Heart left ventricle (tissue), 16 donors: ENCODE results near the gene SLC8A3. TPM values are rescaled to one million over a fixed set of nuclear protein-coding genes. Genes with fewer than 3 reads are reported as not detected.

ENCODE experiments used
- ATAC-seq, 4 donors: fragments of 200-7000 bp; cut with Tn5 transposase; one replicate each; pipeline ENCODE4 v1.9.1; 2020 to 2022; ENCODE audit warnings: moderate library complexity in 4 of 4, mild to moderate bottlenecking in 3 of 4, moderate number of reproducible peaks in 1 of 4
- DNase-seq, 5 donors: peaks; one replicate each; pipeline ENCODE4 v3.0.0-alpha.2; 2020
- H3K27ac ChIP-seq, 12 donors: fragments of 200-600 bp; sonication (generic) in 4 of 12; one replicate each; pipeline versions ENCODE4 v1.5.0 to v1.8.0; 2016 to 2022; ENCODE audit warnings: mild to moderate bottlenecking in 2 of 12
- H3K27me3 ChIP-seq, 9 donors: fragments of 200-600 bp; sonication (generic) in 2 of 9; one replicate each; pipeline versions ENCODE4 v1.5.1 to v1.8.0; 2016 to 2022; ENCODE audit warnings: mild to moderate bottlenecking in 3 of 9
- H3K36me3 ChIP-seq, 9 donors: fragments of 200-600 bp; sonication (generic) in 2 of 9; one replicate each; pipeline versions ENCODE4 v1.5.0 to v1.8.0; 2018 to 2022; ENCODE audit warnings: mild to moderate bottlenecking in 2 of 9
- H3K4me1 ChIP-seq, 12 donors: fragments of 200-600 bp; sonication (generic) in 4 of 12; one replicate each; pipeline versions ENCODE4 v1.5.0 to v1.8.0; 2016 to 2022; ENCODE audit warnings: mild to moderate bottlenecking in 3 of 12
- H3K4me3 ChIP-seq, 12 donors: fragments of 200-600 bp; sonication (generic) in 4 of 12; one replicate each; pipeline versions ENCODE4 v1.5.0 to v1.8.0; 2017 to 2022; ENCODE audit warnings: mild to moderate bottlenecking in 9 of 12, moderate library complexity in 4 of 12
- H3K9me3 ChIP-seq, 12 donors: fragments of 200-600 bp; sonication (generic) in 4 of 12; one replicate each; pipeline versions ENCODE4 v1.5.0 to v1.8.0; 2016 to 2022; ENCODE audit warnings: mild to moderate bottlenecking in 1 of 12
- POLR2A ChIP-seq, 2 donors: fragments of 450-650 bp; IDR thresholded peaks; one replicate each; pipeline ENCODE4 v1.6.1; 2017; ENCODE audit warnings: antibody characterized with exemption in 2 of 2, mild to moderate bottlenecking in 2 of 2, moderate library complexity in 2 of 2
- WGBS, 4 donors: extraction: QIAGEN DNeasy Blood & Tissue Kit in 2 of 4; methylation state at CpG; one replicate each; pipeline versions ENCODE4 v1.1.5 to v1.1.7; 2013 to 2018; 5-methylcytosine and 5-hydroxymethylcytosine counted together
- intact Hi-C, 10 donors: fragments of 100-400 bp; cut with DNase I; formaldehyde crosslinking; loops; one replicate each; pipeline versions ENCODE4 v1.11.1 to v1.14.2; 2022
- polyA plus RNA-seq, 2 donors: library from polyadenylated mRNA; stranded (reverse); fragments of 200-250 nt; gene quantifications; one replicate each; pipeline ENCODE4 v1.2.3, GENCODE V29; 2013
- total RNA-seq, 9 donors: library from RNA; depleted of rRNA in 2 of 9; stranded (reverse); fragments of >200 nt in 2 of 9; fragmentation: NEBNext Ultra II Directional in 3 of 9; extraction: Animal tissue kit (Norgen Biotek cat#: 25700) in 3 of 9; gene quantifications; one replicate each; pipeline versions ENCODE4 v1.1.0 to v1.2.4, GENCODE V29; 2016 to 2023
- TF ChIP-seq, protein P1 (sequence below), 12 donors: fragments of 200-600 bp; sonication (generic) in 4 of 12; IDR thresholded peaks; one replicate each; pipeline versions ENCODE4 v1.5.0 to v1.8.0; 2018 to 2022; ENCODE audit warnings: antibody characterized with exemption in 12 of 12, mild to moderate bottlenecking in 5 of 12
- donor health status: ischemic (EF 13 %, LVEDD 7.1; RV severe dilation, severe dysfunction).
- donor health status: healthy with polysubstance abuse.
- donor health status: DM: no; HTN: yes; CAD: no.
- donor health status: DM: no; HTN: no; CAD: no.
- donor health status: ischemic (EF 25% LVEDD 6.9; RV normal size, moderate dysfunction).
- donor health status: ischemic (EF 25% LVEDD 5.7; RV mildly dilated, moderate dysfunction).
- donor health status: healthy.
- donor health status: DM: yes; HTN: yes; CAD: no.
- donor health status: ischemic (EF 35%, LVEDD 5.7; RV mildly dilated, moderate dysfunction).
- donor health status: nonischemic (EF 11% LVEDD 7.7; RV severe dilation, severe dysfunction).
- donor health status: DM: yes; HTN: yes; CAD: no.
- donor health status: PGD.
- donor health status: ischemic (EF 29% LVEDD 5.4; RV normal size, mild dysfunction).
- donor health status: nonischemic (EF 23%, LVEDD 6.1; RV moderate dilation, normal function).

Gene SLC8A3
- total and polyA plus RNA-seq, 11 donors: 0.03 to 0.23 (median 0.11) TPM; not detected in 6

DNA sequence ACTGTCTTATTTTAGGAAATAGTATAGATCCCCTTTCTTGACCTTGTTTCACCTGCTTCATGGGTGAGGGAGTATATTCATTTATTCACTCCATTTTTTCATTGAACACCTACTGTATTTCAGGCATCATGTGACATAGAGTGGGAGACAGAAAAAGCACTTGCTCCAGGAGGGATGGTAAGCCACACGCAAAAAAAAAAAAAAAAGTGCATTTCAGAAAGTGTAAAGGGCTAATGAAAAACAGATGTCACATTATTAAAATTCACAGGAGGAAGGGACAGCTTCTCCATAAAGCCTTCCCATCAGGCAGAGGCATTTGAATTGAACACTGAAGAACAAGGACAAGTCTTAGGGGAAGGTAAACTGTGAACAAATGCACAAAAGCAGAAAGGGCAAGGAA is 7.5 kb downstream of the SLC8A3 start:
- intact Hi-C loops: no loop called here
- DNase-seq (no peak), ATAC-seq (no peak)
- H3K9me3 ChIP-seq: no peaks in the 10 kb centered on the region
- TF ChIP-seq POLR2A (IDR thresholded peaks at IDR 0.05): no peak
- TF ChIP-seq, protein P1, sequence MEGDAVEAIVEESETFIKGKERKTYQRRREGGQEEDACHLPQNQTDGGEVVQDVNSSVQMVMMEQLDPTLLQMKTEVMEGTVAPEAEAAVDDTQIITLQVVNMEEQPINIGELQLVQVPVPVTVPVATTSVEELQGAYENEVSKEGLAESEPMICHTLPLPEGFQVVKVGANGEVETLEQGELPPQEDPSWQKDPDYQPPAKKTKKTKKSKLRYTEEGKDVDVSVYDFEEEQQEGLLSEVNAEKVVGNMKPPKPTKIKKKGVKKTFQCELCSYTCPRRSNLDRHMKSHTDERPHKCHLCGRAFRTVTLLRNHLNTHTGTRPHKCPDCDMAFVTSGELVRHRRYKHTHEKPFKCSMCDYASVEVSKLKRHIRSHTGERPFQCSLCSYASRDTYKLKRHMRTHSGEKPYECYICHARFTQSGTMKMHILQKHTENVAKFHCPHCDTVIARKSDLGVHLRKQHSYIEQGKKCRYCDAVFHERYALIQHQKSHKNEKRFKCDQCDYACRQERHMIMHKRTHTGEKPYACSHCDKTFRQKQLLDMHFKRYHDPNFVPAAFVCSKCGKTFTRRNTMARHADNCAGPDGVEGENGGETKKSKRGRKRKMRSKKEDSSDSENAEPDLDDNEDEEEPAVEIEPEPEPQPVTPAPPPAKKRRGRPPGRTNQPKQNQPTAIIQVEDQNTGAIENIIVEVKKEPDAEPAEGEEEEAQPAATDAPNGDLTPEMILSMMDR (IDR thresholded peaks at IDR 0.05): no peak
- H3K36me3 ChIP-seq: no peaks in the 10 kb centered on the region
- H3K4me1 ChIP-seq: no peaks in the 10 kb centered on the region
- peaks cover 0 to 25% (median 0%) of the 10 kb centered on the region in 9 donors for H3K27me3 ChIP-seq
- H3K27ac ChIP-seq: no peak overlapping the region
- 70 to 84% (median 71%) methylated on average over 1 of the region's 1 CpG for WGBS, 4 donors
- H3K4me3 ChIP-seq: no peak overlapping the region

DNA sequence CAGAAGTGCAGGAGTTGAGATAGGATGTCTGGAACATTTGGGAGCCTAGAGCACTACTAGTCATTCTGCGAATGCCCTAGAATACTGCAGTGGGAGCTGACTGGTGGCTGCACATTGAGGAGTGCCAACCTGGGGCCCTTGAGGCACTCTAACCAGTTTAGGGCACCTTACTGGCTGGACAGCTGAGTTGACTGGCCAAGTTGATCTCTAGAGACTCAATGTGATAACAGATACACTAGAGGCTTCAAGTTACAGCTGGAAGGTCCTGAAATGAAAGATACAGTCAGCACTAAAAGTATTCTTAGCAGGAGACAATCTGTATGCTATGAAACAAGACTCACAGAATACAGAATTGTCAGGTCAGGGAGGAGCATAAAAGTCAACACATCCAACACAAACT is 8.0 kb downstream of the SLC8A3 start:
- H3K4me3 ChIP-seq: no peak overlapping the region
- no peak overlapping the region for H3K27ac ChIP-seq
- peaks cover 0 to 21% (median 0%) of the 10 kb centered on the region in 9 donors for H3K27me3 ChIP-seq
- ATAC-seq (no peak), DNase-seq (no peak)
- intact Hi-C loops: no loop called here
- H3K4me1 ChIP-seq: no peaks in the 10 kb centered on the region
- H3K36me3 ChIP-seq: no peaks in the 10 kb centered on the region
- H3K9me3 ChIP-seq: no peaks in the 10 kb centered on the region
- WGBS, 4 donors: 50 to 93% (median 84%) methylated on average over 1 of the region's 1 CpG
- TF ChIP-seq, protein P1 (IDR thresholded peaks at IDR 0.05): no peak
- TF ChIP-seq POLR2A (IDR thresholded peaks at IDR 0.05): no peak

- intact Hi-C loops: no loop called here
- DNase-seq: no peak
- H3K36me3 ChIP-seq: no peaks in the 10 kb centered on the region
- H3K4me3 ChIP-seq: no peak overlapping the region
- no peak for ATAC-seq
- 39 to 68% (median 65%) methylated on average over 3 of the region's 3 CpGs for WGBS, 4 donors
- no peaks in the 10 kb centered on the region for H3K4me1 ChIP-seq
- peaks cover 0 to 13% (median 0%) of the 10 kb centered on the region in 9 donors for H3K27me3 ChIP-seq
- H3K27ac ChIP-seq: no peak overlapping the region
- no peaks in the 10 kb centered on the region for H3K9me3 ChIP-seq
- TF ChIP-seq POLR2A (IDR thresholded peaks at IDR 0.05): no peak
- TF ChIP-seq, protein P1 (IDR thresholded peaks at IDR 0.05): no peak
Measured at GRCh38 chr14:70177081-70177800, 11.5 kb downstream of the SLC8A3 start.

DNA sequence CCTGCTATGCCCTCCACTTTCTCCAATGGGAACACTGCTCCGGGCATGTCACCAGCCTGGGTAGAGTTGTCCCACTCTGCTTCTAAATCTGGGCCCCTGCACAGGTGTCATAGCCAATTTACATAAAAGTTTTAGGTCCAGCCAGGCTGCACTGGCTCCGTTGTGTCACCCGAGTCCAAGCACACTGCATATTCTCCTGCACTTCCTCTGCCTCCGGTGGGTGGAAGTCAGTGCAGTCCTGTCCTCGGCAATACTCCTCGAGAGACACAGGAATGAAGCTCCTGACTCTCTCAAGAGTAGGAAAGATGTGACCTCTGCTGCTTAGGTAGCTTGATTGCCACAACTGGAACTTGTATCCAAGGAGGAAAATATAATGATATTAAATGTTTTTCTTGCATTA is 15.2 kb downstream of the SLC8A3 start:
- intact Hi-C loops: no loop called here

More for the DNA sequence above, 15.2 kb downstream of the SLC8A3 start:
- no peak overlapping the region for H3K4me3 ChIP-seq
- H3K27me3 ChIP-seq: peaks cover 0 to 6% (median 0%) of the 10 kb centered on the region in 9 donors
- no peaks in the 10 kb centered on the region for H3K4me1 ChIP-seq
- 75 to 83% (median 76%) methylated on average over 6 of the region's 6 CpGs for WGBS, 4 donors
- no peak for TF ChIP-seq POLR2A (IDR thresholded peaks at IDR 0.05)
- TF ChIP-seq, protein P1 (IDR thresholded peaks at IDR 0.05): no peak
- no peak overlapping the region for H3K27ac ChIP-seq
- DNase-seq: no peak
- H3K9me3 ChIP-seq: no peaks in the 10 kb centered on the region
- no peak for ATAC-seq
- H3K36me3 ChIP-seq: no peaks in the 10 kb centered on the region
